Panc1 (cell line): ENCODE data around the gene KDM4B. TPM values are rescaled to one million over a fixed set of nuclear protein-coding genes. Genes with fewer than 3 reads are reported as not detected.

Experiments used
- ATAC-seq: fragments of 200-7000 bp; cut with Tn5 transposase; 2 replicates; pipeline ENCODE4 v1.9.1; 2020; ENCODE audit warnings: mild to moderate bottlenecking, moderate library complexity
- BruUV-seq: library from RNA; stranded (reverse); fragments of 400-500 nt; replicated peaks from 2 replicates; lab custom pipeline; 2021; lab: Mats Ljungman, UMichigan
- CTCF ChIA-PET: fragments of 300-600 bp; sonication (Branson Sonifier 250); formaldehyde crosslinking; loops from one replicate; lab custom pipeline; 2022; ENCODE audit warnings: antibody characterized with exemption; lab: Charles Lee
- POLR2A ChIA-PET: fragments of 300-600 bp; sonication (Branson Sonifier 250); formaldehyde crosslinking; loops from one replicate; lab custom pipeline; 2022; ENCODE audit warnings: antibody characterized with exemption; lab: Charles Lee
- DNase-seq: peaks from one replicate; pipeline ENCODE4 v3.0.0-alpha.2; 2010; ENCODE audit warnings: low read depth, low spot score
- H3K27ac ChIP-seq: 2 replicates; pipeline ENCODE4 v1.5.1; 2011; ENCODE audit warnings: mild to moderate bottlenecking, low read length, inconsistent platforms
- H3K27me3 ChIP-seq: fragments of 200-500 bp; sonication (Bioruptor generic); 2 replicates; pipeline ENCODE4 v1.6.0; 2014; ENCODE audit warnings: low read length, inconsistent platforms; ENCODE audit not compliant: control insufficient read depth, insufficient read depth
- H3K36me3 ChIP-seq: fragments of 200-500 bp; sonication (Bioruptor generic); 2 replicates; pipeline ENCODE4 v1.5.1; 2014; ENCODE audit warnings: inconsistent platforms, mild to moderate bottlenecking, low read length, moderate library complexity; ENCODE audit not compliant: control insufficient read depth, insufficient read depth
- H3K4me1 ChIP-seq: 2 replicates; pipeline ENCODE4 v1.5.1; 2011; ENCODE audit warnings: inconsistent platforms, mild to moderate bottlenecking, low read length, moderate library complexity; ENCODE audit not compliant: control insufficient read depth, insufficient read depth
- H3K4me3 ChIP-seq, 2 experiments: 2 replicates each; pipeline ENCODE4 v1.5.1; 2011 to 2012; ENCODE audit warnings: low read depth in 2 of 2, low read length in 2 of 2, mild to moderate bottlenecking in 2 of 2, inconsistent platforms in 1 of 2, moderate library complexity in 1 of 2
- H3K9me3 ChIP-seq: fragments of 200-500 bp; sonication (Bioruptor generic); 2 replicates; pipeline ENCODE4 v1.5.1; 2014; ENCODE audit warnings: low read depth, mild to moderate bottlenecking, inconsistent platforms, low read length, moderate library complexity; ENCODE audit not compliant: control insufficient read depth, insufficient read depth
- POLR2AphosphoS5 ChIP-seq: IDR thresholded peaks from 2 replicates; pipeline ENCODE4 v1.6.1; 2012; ENCODE audit warnings: mild to moderate bottlenecking, low read depth, low read length, moderate library complexity
- SIN3A ChIP-seq: IDR thresholded peaks from 2 replicates; pipeline ENCODE4 v1.6.1; 2012; ENCODE audit warnings: low read depth, mild to moderate bottlenecking, low read length, moderate library complexity, borderline replicate concordance; ENCODE audit not compliant: insufficient read depth
- TCF7L2 ChIP-seq: IDR thresholded peaks from 2 replicates; pipeline ENCODE4 v1.6.1; 2011; ENCODE audit warnings: mild to moderate bottlenecking, low read depth, low read length, inconsistent platforms
- in situ Hi-C: cut with HindIII; loops from 2 replicates; pipeline ENCODE4 v1.10.0; 2016; ENCODE audit warnings: low sequenced_read_pairs, low pct_unique_long_range_greater_than_20kb
- intact Hi-C: fragments of 100-400 bp; cut with micrococcal nuclease; formaldehyde crosslinking; loops from one replicate; pipeline ENCODE4 v1.10.0; 2022; ENCODE audit not compliant: unreplicated experiment
- total RNA-seq: library from RNA; stranded (reverse); gene quantifications from one replicate; pipeline ENCODE4 v1.2.1, GENCODE V29; 2021; ENCODE audit not compliant: unreplicated experiment
- TF ChIP-seq, protein P1 (sequence below), 2 experiments: IDR thresholded peaks; 2 replicates each; pipeline ENCODE4 v1.6.1; 2011 to 2012; ENCODE audit warnings: low read depth in 2 of 2, control low read depth in 1 of 2, low read length in 1 of 2, mild to moderate bottlenecking in 1 of 2, moderate library complexity in 1 of 2; ENCODE audit not compliant: insufficient read depth in 1 of 2
- TF ChIP-seq, protein P2 (sequence below): fragments of 450-650 bp; IDR thresholded peaks from 2 replicates; pipeline ENCODE4 v1.5.1; 2017; ENCODE audit warnings: mild to moderate bottlenecking

Gene KDM4B
- total RNA-seq, 1 experiment from 2014 or later, result 18.4 TPM

DNA sequence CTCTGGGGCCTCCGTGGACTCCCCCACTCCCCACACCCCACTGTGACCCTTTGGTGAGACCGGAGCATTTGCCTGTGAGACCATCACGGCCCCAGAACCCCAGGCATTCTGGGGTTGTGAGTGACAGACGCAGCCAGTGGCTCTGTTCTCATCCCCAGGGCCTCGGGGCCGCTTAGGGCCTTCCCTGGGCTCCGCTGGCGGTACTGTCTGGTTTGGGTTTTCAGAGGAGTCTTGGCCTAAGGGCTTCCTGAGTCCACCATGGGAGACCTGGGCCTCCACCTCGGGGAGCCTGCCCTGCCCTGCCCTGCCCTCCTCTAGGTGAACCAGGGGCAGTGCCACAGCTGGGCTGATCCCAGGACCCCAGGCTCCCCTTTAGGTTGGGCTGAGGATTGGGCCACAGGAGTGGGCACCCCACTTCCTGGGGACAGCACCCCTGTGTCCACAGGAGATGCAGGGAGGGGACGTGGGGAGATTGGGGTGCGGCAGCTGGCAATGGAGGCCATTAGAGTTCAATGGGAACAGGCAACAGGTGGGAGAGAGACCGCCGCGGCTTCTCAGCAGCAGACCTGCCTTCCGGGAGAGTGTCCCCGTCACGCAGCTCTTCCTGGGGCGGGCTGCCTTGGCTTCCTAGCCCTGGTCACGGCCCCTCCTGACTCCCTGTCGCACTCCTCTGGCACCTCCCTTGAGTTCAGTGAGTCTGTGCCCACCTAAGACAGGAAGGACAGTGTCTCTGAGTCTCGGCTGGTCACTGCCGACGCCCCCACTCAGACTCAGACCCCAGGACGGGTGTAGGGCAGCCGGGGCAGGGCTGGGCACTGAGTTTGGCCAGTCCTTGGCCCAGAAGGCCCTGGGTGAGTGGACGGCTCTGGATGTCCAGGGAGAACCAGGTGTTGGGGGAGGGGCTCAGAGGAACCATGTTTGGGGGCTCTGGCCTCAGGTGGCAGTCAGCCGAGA lies 164.1 kb downstream of the KDM4B start:
- no peaks in the 10 kb centered on the region for H3K9me3 ChIP-seq
- TF ChIP-seq, protein P1, sequence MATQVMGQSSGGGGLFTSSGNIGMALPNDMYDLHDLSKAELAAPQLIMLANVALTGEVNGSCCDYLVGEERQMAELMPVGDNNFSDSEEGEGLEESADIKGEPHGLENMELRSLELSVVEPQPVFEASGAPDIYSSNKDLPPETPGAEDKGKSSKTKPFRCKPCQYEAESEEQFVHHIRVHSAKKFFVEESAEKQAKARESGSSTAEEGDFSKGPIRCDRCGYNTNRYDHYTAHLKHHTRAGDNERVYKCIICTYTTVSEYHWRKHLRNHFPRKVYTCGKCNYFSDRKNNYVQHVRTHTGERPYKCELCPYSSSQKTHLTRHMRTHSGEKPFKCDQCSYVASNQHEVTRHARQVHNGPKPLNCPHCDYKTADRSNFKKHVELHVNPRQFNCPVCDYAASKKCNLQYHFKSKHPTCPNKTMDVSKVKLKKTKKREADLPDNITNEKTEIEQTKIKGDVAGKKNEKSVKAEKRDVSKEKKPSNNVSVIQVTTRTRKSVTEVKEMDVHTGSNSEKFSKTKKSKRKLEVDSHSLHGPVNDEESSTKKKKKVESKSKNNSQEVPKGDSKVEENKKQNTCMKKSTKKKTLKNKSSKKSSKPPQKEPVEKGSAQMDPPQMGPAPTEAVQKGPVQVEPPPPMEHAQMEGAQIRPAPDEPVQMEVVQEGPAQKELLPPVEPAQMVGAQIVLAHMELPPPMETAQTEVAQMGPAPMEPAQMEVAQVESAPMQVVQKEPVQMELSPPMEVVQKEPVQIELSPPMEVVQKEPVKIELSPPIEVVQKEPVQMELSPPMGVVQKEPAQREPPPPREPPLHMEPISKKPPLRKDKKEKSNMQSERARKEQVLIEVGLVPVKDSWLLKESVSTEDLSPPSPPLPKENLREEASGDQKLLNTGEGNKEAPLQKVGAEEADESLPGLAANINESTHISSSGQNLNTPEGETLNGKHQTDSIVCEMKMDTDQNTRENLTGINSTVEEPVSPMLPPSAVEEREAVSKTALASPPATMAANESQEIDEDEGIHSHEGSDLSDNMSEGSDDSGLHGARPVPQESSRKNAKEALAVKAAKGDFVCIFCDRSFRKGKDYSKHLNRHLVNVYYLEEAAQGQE (IDR thresholded peaks at IDR 0.05; ENCODE audit: insufficient read depth in 1 of 2, low read depth in 2 of 2, low read length in 1 of 2), result no peak
- TF ChIP-seq TCF7L2 (no peak), POLR2AphosphoS5 (no peak), SIN3A (no peak)
- TF ChIP-seq, protein P2, sequence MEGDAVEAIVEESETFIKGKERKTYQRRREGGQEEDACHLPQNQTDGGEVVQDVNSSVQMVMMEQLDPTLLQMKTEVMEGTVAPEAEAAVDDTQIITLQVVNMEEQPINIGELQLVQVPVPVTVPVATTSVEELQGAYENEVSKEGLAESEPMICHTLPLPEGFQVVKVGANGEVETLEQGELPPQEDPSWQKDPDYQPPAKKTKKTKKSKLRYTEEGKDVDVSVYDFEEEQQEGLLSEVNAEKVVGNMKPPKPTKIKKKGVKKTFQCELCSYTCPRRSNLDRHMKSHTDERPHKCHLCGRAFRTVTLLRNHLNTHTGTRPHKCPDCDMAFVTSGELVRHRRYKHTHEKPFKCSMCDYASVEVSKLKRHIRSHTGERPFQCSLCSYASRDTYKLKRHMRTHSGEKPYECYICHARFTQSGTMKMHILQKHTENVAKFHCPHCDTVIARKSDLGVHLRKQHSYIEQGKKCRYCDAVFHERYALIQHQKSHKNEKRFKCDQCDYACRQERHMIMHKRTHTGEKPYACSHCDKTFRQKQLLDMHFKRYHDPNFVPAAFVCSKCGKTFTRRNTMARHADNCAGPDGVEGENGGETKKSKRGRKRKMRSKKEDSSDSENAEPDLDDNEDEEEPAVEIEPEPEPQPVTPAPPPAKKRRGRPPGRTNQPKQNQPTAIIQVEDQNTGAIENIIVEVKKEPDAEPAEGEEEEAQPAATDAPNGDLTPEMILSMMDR, result no peak
- no TSS peak for BruUV-seq
- ChIA-PET CTCF (no interaction called here), POLR2A (no interaction called here)
- DNase-seq (no peak), ATAC-seq (no peak)
- no peaks in the 10 kb centered on the region for H3K36me3 ChIP-seq
- no peak overlapping the region for H3K4me3 ChIP-seq
- in situ Hi-C loops (no loop called here), intact Hi-C loops (no loop called here)
- no peaks in the 10 kb centered on the region for H3K4me1 ChIP-seq
- no peaks in the 10 kb centered on the region for H3K27me3 ChIP-seq
- no peak overlapping the region for H3K27ac ChIP-seq

DNA sequence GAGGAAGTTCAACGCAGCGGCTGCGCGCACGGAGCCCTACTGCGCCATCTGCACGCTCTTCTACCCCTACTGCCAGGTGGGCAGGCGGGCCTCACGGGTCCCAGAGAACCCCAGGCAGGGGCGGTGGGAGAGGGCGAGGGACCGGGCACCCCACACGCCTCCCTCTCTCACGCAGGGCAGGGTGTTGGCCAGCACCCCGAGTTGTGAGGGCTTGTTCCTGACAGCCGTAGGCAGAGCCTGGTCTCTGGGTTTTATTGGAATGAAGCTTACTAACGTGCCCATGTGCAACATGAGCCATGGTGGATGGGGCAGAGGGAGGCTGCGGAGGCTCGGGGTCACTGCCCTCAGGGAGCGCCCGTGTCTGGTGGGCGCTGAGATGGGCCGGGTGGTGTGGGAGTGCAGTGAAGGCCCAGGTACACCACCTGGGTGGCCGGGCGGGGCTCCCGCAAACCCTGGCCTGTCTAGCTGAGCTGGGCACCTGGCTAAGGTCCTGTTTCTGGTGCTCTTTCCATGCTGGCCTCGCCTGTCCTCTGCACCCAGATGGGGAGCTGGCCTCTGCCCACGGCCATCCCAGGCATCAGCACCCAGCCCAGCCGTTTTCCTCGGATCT lies 165.2 kb downstream of the KDM4B start:
- Histone ChIP-seq H3K4me1 (no peaks in the 10 kb centered on the region), H3K4me3 (no peak overlapping the region), H3K9me3 (no peaks in the 10 kb centered on the region), H3K36me3 (no peaks in the 10 kb centered on the region), H3K27me3 (no peaks in the 10 kb centered on the region), H3K27ac (no peak overlapping the region)
- intact Hi-C loops (no loop called here), in situ Hi-C loops (no loop called here)
- no peak for DNase-seq
- CTCF ChIA-PET, result no interaction called here
- no TSS peak for BruUV-seq
- ATAC-seq, result no peak
- POLR2A ChIA-PET, result no interaction called here
- TF ChIP-seq, protein P1 (IDR thresholded peaks at IDR 0.05; ENCODE audit: insufficient read depth in 1 of 2, low read depth in 2 of 2, low read length in 1 of 2), result no peak
- no peak for TF ChIP-seq POLR2AphosphoS5
- TF ChIP-seq, protein P2, result no peak
- no peak for TF ChIP-seq TCF7L2
- no peak for TF ChIP-seq SIN3A
